Colonic mucosa (tissue), 4 donors: ENCODE data around the gene GPRC5C. TPM values are rescaled to one million over a fixed set of nuclear protein-coding genes. Genes with fewer than 3 reads are reported as not detected.

Source experiments
- DNase-seq: peaks from one replicate; pipeline ENCODE4 v3.0.0-alpha.2; 2020
- H3K27ac ChIP-seq: fragments of 200-600 bp; one replicate; pipeline ENCODE4 v1.8.0; 2021
- H3K27me3 ChIP-seq: fragments of 200-600 bp; one replicate; pipeline ENCODE4 v1.8.0; 2021
- H3K36me3 ChIP-seq: fragments of 200-600 bp; one replicate; pipeline ENCODE4 v1.8.0; 2021
- H3K4me1 ChIP-seq: fragments of 200-600 bp; one replicate; pipeline ENCODE4 v1.8.0; 2021; ENCODE audit warnings: mild to moderate bottlenecking
- H3K4me3 ChIP-seq: fragments of 200-600 bp; one replicate; pipeline ENCODE4 v1.8.0; 2021
- H3K9ac ChIP-seq, 2 donors: one replicate each; pipeline ENCODE4 v1.7.0; 2013; ENCODE audit warnings: control low read depth in 2 of 2, low read depth in 2 of 2, low read length in 2 of 2
- H3K9me3 ChIP-seq: fragments of 200-600 bp; one replicate; pipeline ENCODE4 v1.8.0; 2021
- intact Hi-C: fragments of 100-400 bp; cut with DNase I; formaldehyde crosslinking; loops from one replicate; pipeline ENCODE4 v1.14.1; 2022
- total RNA-seq, 2 donors: library from RNA; stranded (reverse); fragmentation: NEBNext Ultra II Directional in 1 of 2; extraction: Animal tissue kit (Norgen Biotek cat#: 25700) in 1 of 2; gene quantifications; one replicate each; pipeline ENCODE4 v1.2.1, GENCODE V29; 2021
- TF ChIP-seq, protein P1 (sequence below): fragments of 200-600 bp; IDR thresholded peaks from one replicate; pipeline ENCODE4 v1.8.0; 2022; ENCODE audit warnings: antibody characterized with exemption, mild to moderate bottlenecking
- donor health status: healthy.
- donor health status: DM: no; HTN: no; CAD: no.
- donor health status: DM: no; HTN: no; CAD: no.

Gene GPRC5C
- total RNA-seq, 2 donors from 2014 or later = 139 to 193 TPM

DNA sequence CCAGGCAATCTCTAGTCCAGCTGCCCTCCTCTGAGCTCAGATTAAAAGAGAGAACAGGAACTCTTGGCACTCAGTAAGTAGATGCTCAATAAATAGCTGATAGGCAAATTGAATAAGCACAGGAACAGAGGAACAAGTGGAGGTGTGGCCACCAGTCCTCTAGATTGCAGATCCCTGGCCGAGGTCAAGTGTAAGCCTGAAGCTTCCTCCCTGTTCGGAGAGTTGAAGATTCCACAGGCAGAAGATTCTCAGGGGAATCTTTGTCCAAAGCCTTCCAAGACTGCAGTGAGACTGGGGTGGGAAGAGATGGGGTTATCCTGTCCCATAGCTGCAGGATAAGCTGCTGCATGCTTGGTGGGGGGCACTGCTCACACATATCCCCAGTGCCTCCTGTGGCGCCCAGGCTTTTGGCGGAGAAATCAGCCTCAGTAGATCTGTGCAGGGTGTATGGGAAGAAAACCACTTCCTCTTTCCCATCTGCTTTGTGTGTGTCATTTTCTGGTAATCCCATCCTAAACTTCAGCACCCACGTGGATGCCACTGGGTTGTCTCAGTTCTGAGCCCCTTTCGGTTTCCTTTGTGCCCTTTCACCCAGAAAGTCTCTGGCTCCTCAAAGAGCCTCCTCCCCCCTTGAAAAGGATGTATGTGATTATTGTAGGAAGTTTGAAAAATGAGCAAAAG, 46.7 kb downstream of the GPRC5C start:
- intact Hi-C loops = no loop called here
- H3K27me3 ChIP-seq = no peaks in the 10 kb centered on the region
- H3K36me3 ChIP-seq = no peaks in the 10 kb centered on the region
- no peaks in the 10 kb centered on the region for H3K9me3 ChIP-seq
- no peak overlapping the region for H3K9ac ChIP-seq
- peak overlapping the region; percentile 36 for H3K27ac ChIP-seq
- TF ChIP-seq, protein P1, sequence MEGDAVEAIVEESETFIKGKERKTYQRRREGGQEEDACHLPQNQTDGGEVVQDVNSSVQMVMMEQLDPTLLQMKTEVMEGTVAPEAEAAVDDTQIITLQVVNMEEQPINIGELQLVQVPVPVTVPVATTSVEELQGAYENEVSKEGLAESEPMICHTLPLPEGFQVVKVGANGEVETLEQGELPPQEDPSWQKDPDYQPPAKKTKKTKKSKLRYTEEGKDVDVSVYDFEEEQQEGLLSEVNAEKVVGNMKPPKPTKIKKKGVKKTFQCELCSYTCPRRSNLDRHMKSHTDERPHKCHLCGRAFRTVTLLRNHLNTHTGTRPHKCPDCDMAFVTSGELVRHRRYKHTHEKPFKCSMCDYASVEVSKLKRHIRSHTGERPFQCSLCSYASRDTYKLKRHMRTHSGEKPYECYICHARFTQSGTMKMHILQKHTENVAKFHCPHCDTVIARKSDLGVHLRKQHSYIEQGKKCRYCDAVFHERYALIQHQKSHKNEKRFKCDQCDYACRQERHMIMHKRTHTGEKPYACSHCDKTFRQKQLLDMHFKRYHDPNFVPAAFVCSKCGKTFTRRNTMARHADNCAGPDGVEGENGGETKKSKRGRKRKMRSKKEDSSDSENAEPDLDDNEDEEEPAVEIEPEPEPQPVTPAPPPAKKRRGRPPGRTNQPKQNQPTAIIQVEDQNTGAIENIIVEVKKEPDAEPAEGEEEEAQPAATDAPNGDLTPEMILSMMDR = no peak
- DNase-seq = no peak
- no peak overlapping the region for H3K4me3 ChIP-seq
- no peaks in the 10 kb centered on the region for H3K4me1 ChIP-seq

DNA sequence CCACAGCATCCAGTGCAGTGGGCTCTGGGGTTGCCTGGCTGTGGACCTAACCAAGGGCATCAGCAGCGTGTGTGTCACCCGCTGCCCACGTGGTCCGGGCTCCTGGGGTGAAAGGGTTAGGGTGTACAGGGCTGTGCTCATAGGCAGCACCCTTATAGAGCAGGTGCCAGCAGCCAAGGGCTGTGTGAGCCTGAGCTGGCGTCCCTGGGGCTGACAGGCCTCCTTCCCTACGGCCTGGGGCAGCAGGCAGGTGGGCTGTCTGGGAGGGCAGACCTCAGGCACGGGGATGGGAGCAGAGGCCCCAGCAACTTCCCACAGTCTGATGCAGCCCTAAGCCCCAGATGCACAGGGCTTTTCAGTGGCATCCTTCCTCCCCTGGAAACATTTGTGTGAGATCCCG, 48.4 kb downstream of the GPRC5C start:
- no peak for DNase-seq
- TF ChIP-seq, protein P1 = no peak
- Histone ChIP-seq H3K27ac (no peak overlapping the region), H3K27me3 (no peaks in the 10 kb centered on the region), H3K4me3 (no peak overlapping the region), H3K4me1 (no peaks in the 10 kb centered on the region), H3K9me3 (no peaks in the 10 kb centered on the region), H3K36me3 (no peaks in the 10 kb centered on the region), H3K9ac (no peak overlapping the region)
- intact Hi-C loops = no loop called here

DNA sequence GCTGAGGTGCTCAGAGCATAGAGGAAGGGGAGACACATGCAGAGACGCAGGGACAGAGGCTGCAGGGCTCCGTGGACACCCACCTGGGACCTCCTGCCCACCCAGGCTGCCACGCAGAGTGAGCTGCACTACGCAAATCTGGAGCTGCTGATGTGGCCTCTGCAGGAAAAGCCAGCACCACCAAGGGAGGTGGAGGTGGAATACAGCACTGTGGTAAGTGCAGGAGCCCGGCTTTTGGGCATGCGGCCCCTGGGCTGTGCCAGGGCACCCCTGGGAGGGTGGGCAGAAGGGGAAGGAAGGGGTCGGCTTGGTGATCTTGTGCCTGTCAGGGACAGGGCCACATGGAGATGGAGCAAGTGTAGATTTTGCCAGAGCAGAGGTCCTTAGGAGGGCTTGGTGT, 49.7 kb downstream of the GPRC5C start:
- H3K9me3 ChIP-seq = no peaks in the 10 kb centered on the region
- intact Hi-C loops = no loop called here
- H3K27ac ChIP-seq = no peak overlapping the region
- TF ChIP-seq, protein P1 = no peak
- no peaks in the 10 kb centered on the region for H3K4me1 ChIP-seq
- no peak overlapping the region for H3K9ac ChIP-seq
- H3K27me3 ChIP-seq = no peaks in the 10 kb centered on the region
- H3K4me3 ChIP-seq = no peak overlapping the region
- no peak for DNase-seq
- H3K36me3 ChIP-seq = no peaks in the 10 kb centered on the region

DNA sequence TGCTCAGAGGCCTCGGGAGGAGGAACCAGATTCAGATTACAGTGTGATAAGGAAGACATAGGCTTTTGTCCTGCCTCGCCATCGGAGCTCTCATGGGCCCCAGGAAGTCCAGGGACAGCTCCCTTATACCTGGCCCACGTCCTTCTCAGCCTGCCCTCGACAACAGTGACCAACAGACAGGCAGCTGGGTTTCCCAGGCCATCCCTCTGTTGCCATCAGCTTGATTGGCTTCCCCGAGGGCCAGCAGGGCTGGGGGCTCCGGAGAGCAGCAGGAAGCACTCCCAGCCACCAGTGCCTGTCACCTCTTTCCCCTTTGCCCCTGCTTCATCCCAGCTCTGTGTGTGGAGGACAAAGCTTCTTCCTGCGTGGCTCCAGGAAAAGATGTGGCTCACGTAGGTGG, 52.2 kb downstream of the GPRC5C start:
- intact Hi-C loops = no loop called here
- no peak for DNase-seq
- TF ChIP-seq, protein P1 = no peak

DNA sequence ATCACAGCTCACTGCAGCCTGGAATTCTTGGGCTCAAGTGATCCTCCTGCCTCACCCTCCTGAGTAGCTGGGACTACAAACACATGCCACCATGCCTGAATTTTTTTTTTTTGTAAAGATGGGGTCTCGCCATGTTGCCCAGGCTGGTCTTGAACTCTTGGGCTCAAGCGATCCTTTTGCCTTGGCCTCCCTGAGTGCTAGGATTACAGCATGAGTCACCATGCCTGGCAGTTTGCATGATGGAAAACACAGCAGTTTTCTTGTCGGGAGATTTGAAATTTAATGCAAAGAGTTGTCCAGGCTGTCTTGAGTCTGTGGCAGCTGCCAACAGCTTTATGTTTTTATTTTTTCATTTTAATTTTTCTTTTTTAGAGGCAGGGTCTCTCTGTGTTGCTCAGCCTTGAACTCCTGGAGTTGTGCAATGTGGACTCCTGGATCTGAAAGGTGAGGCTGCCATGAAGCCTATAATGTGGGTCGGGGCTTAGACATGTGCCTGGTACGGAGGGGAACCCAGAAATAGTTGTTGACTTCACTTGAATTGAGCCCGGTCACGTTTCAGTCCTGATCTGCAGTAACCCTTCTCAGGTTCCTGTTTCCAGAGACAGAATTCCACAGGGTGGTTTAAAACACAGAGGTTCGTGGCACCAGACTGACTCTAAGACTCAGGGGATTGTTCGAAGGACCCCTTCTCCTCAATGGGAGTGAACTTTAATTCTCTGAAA, 53.3 kb downstream of the GPRC5C start:
- no peak overlapping the region for H3K27ac ChIP-seq
- no peaks in the 10 kb centered on the region for H3K9me3 ChIP-seq
- no peak for DNase-seq
- no peak overlapping the region for H3K9ac ChIP-seq
- H3K27me3 ChIP-seq = no peaks in the 10 kb centered on the region
- no peaks in the 10 kb centered on the region for H3K4me1 ChIP-seq
- intact Hi-C loops = no loop called here
- no peaks in the 10 kb centered on the region for H3K36me3 ChIP-seq
- H3K4me3 ChIP-seq = no peak overlapping the region
- TF ChIP-seq, protein P1 = no peak

More for the DNA sequence above, 52.2 kb downstream of the GPRC5C start:
- no peaks in the 10 kb centered on the region for H3K36me3 ChIP-seq
- H3K27ac ChIP-seq = no peak overlapping the region
- H3K9ac ChIP-seq = no peak overlapping the region
- no peaks in the 10 kb centered on the region for H3K27me3 ChIP-seq
- H3K9me3 ChIP-seq = no peaks in the 10 kb centered on the region
- no peak overlapping the region for H3K4me3 ChIP-seq
- no peaks in the 10 kb centered on the region for H3K4me1 ChIP-seq
